A549 (cell line): ENCODE results near the gene ATP1A2. TPM values are rescaled to one million over a fixed set of nuclear protein-coding genes. Genes with fewer than 3 reads are reported as not detected.
"Not testable (repeated sequence)": the region's sequence is repeated elsewhere in the genome, so short reads cannot be mapped to it uniquely, and the experiment has no call there.

Experiments used
- ATAC-seq, 2 experiments: fragments of 200-7000 bp in 1 of 2; fragments of >200 bp in 1 of 2; cut with Nextera tagmentation in 1 of 2; cut with Tn5 transposase in 1 of 2; 3 replicates each; pipeline versions ENCODE4 v1.8.0 to v1.9.1; 2018 to 2020; ENCODE audit warnings: mild to moderate bottlenecking in 1 of 2, moderate library complexity in 1 of 2
- CTCF ChIA-PET: fragments of 300-600 bp; sonication (Branson Sonifier 250); formaldehyde crosslinking; extraction: SDS; loops from one replicate; lab custom pipeline; 2021; ENCODE audit warnings: antibody characterized with exemption, inconsistent platforms; lab: Yijun Ruan, JAX
- POLR2A ChIA-PET: fragments of 350-600 bp; formaldehyde crosslinking; extraction: SDS; loops from one replicate; lab custom pipeline; 2021; ENCODE audit warnings: antibody characterized with exemption, inconsistent platforms; lab: Yijun Ruan, JAX
- DNase-seq, 2 experiments: peaks; one replicate each; pipeline versions ENCODE4 v3.0.0 to v3.0.0-alpha.2; 2011 to 2016; ENCODE audit warnings: low read depth in 1 of 2, low spot score in 1 of 2
- FAIRE-seq: peaks from 2 replicates; lab custom pipeline; 2011; peaks lifted over from hg19 to GRCh38; lab: Jason Lieb, UNC
- H3K27ac ChIP-seq, 2 experiments: fragments of >200 bp; sonication (Bioruptor Twin); formaldehyde crosslinking; 3 replicates each; pipeline ENCODE4 v1.5.1; 2016 to 2017
- H3K4me1 ChIP-seq: fragments of >200 bp; sonication (Bioruptor Twin); formaldehyde crosslinking; 3 replicates; pipeline ENCODE4 v1.6.1; 2016
- H3K4me2 ChIP-seq: fragments of >200 bp; sonication (Bioruptor Twin); formaldehyde crosslinking; 3 replicates; pipeline ENCODE4 v1.6.1; 2016
- H3K4me3 ChIP-seq: fragments of >200 bp; sonication (Bioruptor Twin); formaldehyde crosslinking; 3 replicates; pipeline ENCODE4 v1.5.1; 2016
- H3K9me3 ChIP-seq: fragments of >200 bp; sonication (Bioruptor Twin); formaldehyde crosslinking; 3 replicates; pipeline ENCODE4 v1.6.1; 2016
- CBX8 ChIP-seq: fragments of 200-600 bp; sonication (generic); IDR thresholded peaks from 2 replicates; pipeline ENCODE4 v1.6.1; 2016
- CEBPB ChIP-seq, 2 experiments: fragments of >200 bp in 1 of 2; sonication (Bioruptor Twin) in 1 of 2; formaldehyde crosslinking in 1 of 2; IDR thresholded peaks; 2 replicates each; pipeline ENCODE4 v1.6.1; 2012 to 2016
- CHD2 ChIP-seq: fragments of 150-350 bp; IDR thresholded peaks from 2 replicates; pipeline ENCODE4 v1.6.1; 2014; ENCODE audit warnings: low read length; ENCODE audit not compliant: partially characterized antibody
- ELK1 ChIP-seq: fragments of 150-350 bp; IDR thresholded peaks from 2 replicates; pipeline ENCODE4 v1.6.1; 2014; ENCODE audit warnings: low read depth, mild to moderate bottlenecking, low read length
- ESRRA ChIP-seq: fragments of 150-350 bp; IDR thresholded peaks from 2 replicates; pipeline ENCODE4 v1.6.1; 2014; ENCODE audit warnings: mild to moderate bottlenecking, low read length, borderline replicate concordance
- FOSL2 ChIP-seq, 2 experiments: fragments of 450-650 bp in 1 of 2; fragments of >200 bp in 1 of 2; sonication (Bioruptor Twin) in 1 of 2; formaldehyde crosslinking; IDR thresholded peaks; 2 replicates each; pipeline versions ENCODE4 v1.5.0 to v1.6.1; 2016 to 2020; ENCODE audit warnings: mild to moderate bottlenecking in 1 of 2, moderate library complexity in 1 of 2
- FOXS1 ChIP-seq: fragments of 250-450 bp; sonication (Bioruptor Pico); IDR thresholded peaks from 2 replicates; pipeline ENCODE4 v1.5.0; 2020; ENCODE audit warnings: mild to moderate bottlenecking, moderate library complexity
- GATA3 ChIP-seq: IDR thresholded peaks from 2 replicates; pipeline ENCODE4 v1.6.1; 2012; ENCODE audit warnings: borderline replicate concordance
- HDAC2 ChIP-seq: fragments of 200-600 bp; sonication (generic); IDR thresholded peaks from 2 replicates; pipeline ENCODE4 v1.6.1; 2016
- HES2 ChIP-seq: fragments of >200 bp; sonication (Bioruptor Twin); formaldehyde crosslinking; IDR thresholded peaks from 2 replicates; pipeline ENCODE4 v1.6.1; 2016
- NFE2L2 ChIP-seq: fragments of 150-350 bp; conservative IDR thresholded peaks from 2 replicates; pipeline ENCODE4 v1.6.1; 2014; ENCODE audit warnings: low read length
- PBX3 ChIP-seq: IDR thresholded peaks from 2 replicates; pipeline ENCODE4 v1.6.1; 2012
- PHF8 ChIP-seq: fragments of 200-600 bp; sonication (generic); IDR thresholded peaks from 2 replicates; pipeline ENCODE4 v1.6.1; 2016; ENCODE audit warnings: low read depth, mild to moderate bottlenecking, antibody characterized with exemption, moderate library complexity, borderline replicate concordance
- POLR2A ChIP-seq: IDR thresholded peaks from 2 replicates; pipeline ENCODE4 v1.6.1; 2012; ENCODE audit warnings: mild to moderate bottlenecking, low read length
- POLR2AphosphoS2 ChIP-seq: conservative IDR thresholded peaks from 2 replicates; pipeline ENCODE4 v1.6.1; 2012; ENCODE audit warnings: low read length, improper control_type of control experiment, inconsistent platforms
- RCOR1 ChIP-seq: fragments of 150-350 bp; IDR thresholded peaks from 2 replicates; pipeline ENCODE4 v1.6.1; 2014; ENCODE audit warnings: antibody characterized with exemption, low read length, low read depth
- RNF2 ChIP-seq: fragments of 200-600 bp; sonication (generic); IDR thresholded peaks from 2 replicates; pipeline ENCODE4 v1.6.1; 2016; ENCODE audit warnings: low read depth, mild to moderate bottlenecking, antibody characterized with exemption, moderate library complexity, borderline replicate concordance
- SREBF2 ChIP-seq: fragments of 450-650 bp; IDR thresholded peaks from 2 replicates; pipeline ENCODE4 v1.6.1; 2014; ENCODE audit warnings: mild to moderate bottlenecking, moderate library complexity
- TFCP2L1 ChIP-seq: fragments of 250-450 bp; sonication (Bioruptor Pico); IDR thresholded peaks from 2 replicates; pipeline ENCODE4 v1.5.0; 2021; ENCODE audit warnings: mild to moderate bottlenecking
- TP53 ChIP-seq: fragments of 250-450 bp; sonication (Bioruptor Pico); IDR thresholded peaks from 2 replicates; pipeline ENCODE4 v1.5.0; 2021; ENCODE audit warnings: mild to moderate bottlenecking, moderate library complexity
- ZC3H11A ChIP-seq: fragments of 450-650 bp; IDR thresholded peaks from 2 replicates; pipeline ENCODE4 v1.6.1; 2014; ENCODE audit warnings: antibody characterized with exemption, mild to moderate bottlenecking
- ZFP36 ChIP-seq: fragments of 450-650 bp; IDR thresholded peaks from 2 replicates; pipeline ENCODE4 v1.6.1; 2014; ENCODE audit warnings: borderline replicate concordance; ENCODE audit not compliant: partially characterized antibody
- ZNF302 ChIP-seq: fragments of 250-450 bp; sonication (Bioruptor Pico); IDR thresholded peaks from 2 replicates; pipeline ENCODE4 v1.9.0; 2021; ENCODE audit warnings: inconsistent platforms, mild to moderate bottlenecking, moderate library complexity
- ZSCAN20 ChIP-seq: fragments of 250-450 bp; sonication (Bioruptor Pico); IDR thresholded peaks from 2 replicates; pipeline ENCODE4 v1.8.0; 2022; ENCODE audit warnings: mild to moderate bottlenecking, moderate library complexity
- WGBS: methylation state at CpG from one replicate; pipeline ENCODE4 v1.1.6; 2017; ENCODE audit errors: missing lambda C conversion rate; 5-methylcytosine and 5-hydroxymethylcytosine counted together
- polyA plus RNA-seq, 4 experiments: library from polyadenylated mRNA; depleted of rRNA in 3 of 4; stranded (reverse); fragments of >200 nt; fragmentation: RNase III in 1 of 4; extraction: RNeasy Plus Mini Kit Qiagen cat#74134 plus additional on column Dnase treatment in 1 of 4; gene quantifications; 2 replicates in 3 of 4; 3 replicates in 1 of 4; pipeline ENCODE4 v1.2.3, GENCODE V29; 2011 to 2017
- TF ChIP-seq, protein P1 (sequence below): fragments of 250-450 bp; sonication (Bioruptor Pico); IDR thresholded peaks from 2 replicates; pipeline ENCODE4 v1.5.0; 2020; ENCODE audit warnings: low read depth, mild to moderate bottlenecking, moderate library complexity
- TF ChIP-seq, protein P2 (sequence below): fragments of 450-650 bp; IDR thresholded peaks from 2 replicates; pipeline ENCODE4 v1.6.1; 2014; ENCODE audit warnings: antibody characterized with exemption
- TF ChIP-seq, protein P3 (sequence below): fragments of 250-450 bp; sonication (Bioruptor Pico); IDR thresholded peaks from 2 replicates; pipeline ENCODE4 v1.5.0; 2021; ENCODE audit warnings: mild to moderate bottlenecking, moderate library complexity, borderline replicate concordance
- TF ChIP-seq, protein P4 (sequence below): IDR thresholded peaks from 2 replicates; pipeline ENCODE4 v1.6.1; 2012; ENCODE audit warnings: low read depth, borderline replicate concordance
- TF ChIP-seq, protein P5 (sequence below): IDR thresholded peaks from 2 replicates; pipeline ENCODE4 v1.6.1; 2012

ATP1A2 gene
- polyA plus RNA-seq, 2 of the 4 experiments (the other 2 are of a cell fraction) = 0.09 TPM; not detected in 1

DNA sequence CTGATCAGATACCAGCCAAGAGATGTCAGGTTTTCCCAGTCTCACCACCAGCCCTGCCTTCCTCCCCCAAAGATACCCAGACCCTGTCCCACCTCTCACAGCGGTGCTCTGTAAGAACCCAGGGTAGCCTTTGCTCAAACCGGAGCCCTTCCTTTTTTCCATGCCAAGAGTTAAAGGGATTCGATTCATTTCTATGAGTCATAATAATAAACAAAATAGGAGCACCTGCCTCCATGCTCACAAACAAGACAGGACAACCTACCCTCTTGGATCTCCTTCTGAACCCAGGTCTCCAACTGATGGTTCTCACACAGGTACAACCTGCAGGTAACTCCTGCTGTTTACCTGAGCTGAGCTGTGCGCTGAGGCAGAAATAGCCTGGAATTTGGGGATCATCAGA lies 5.9 kb upstream of the ATP1A2 start:
- TF ChIP-seq HES2 (no peak), FOSL2 (IDR thresholded peaks at IDR 0.05) (no peak), FOSL2 (CRISPR knock-in tag; IDR thresholded peaks at IDR 0.05) (0 out of 2 replicates have a peak, but pooled peaks have one; percentile 31)
- Histone ChIP-seq H3K4me2 (peak overlapping the region; percentile 61), H3K9me3 (no peaks in the 10 kb centered on the region), H3K4me1 (peaks cover 20% of the 10 kb centered on the region), H3K27ac (peak overlapping the region; percentile 77 to 83), H3K4me3 (no peak overlapping the region)
- CTCF ChIA-PET = interaction anchor here (0.8 to 23.7 kb wide), 11 partner anchors 4 to 144 kb away, joined by 3 to 222 read pairs (median 6); partner anchors contain the start of genes ATP1A2 and PEA15
- POLR2A ChIA-PET = no interaction called here
- peak in 1 of 2 experiments; percentile 40 for DNase-seq
- no peak for FAIRE-seq
- WGBS = 41% methylated on average over 4 of the region's 4 CpGs
- peak in 1 of 2 experiments; percentile 10; a peak in 2 of 6 replicates for ATAC-seq

GRCh38 chr1:160111462-160111861 lies 4.1 kb upstream of the ATP1A2 start:
- POLR2A ChIA-PET = not testable (repeated sequence)

DNA sequence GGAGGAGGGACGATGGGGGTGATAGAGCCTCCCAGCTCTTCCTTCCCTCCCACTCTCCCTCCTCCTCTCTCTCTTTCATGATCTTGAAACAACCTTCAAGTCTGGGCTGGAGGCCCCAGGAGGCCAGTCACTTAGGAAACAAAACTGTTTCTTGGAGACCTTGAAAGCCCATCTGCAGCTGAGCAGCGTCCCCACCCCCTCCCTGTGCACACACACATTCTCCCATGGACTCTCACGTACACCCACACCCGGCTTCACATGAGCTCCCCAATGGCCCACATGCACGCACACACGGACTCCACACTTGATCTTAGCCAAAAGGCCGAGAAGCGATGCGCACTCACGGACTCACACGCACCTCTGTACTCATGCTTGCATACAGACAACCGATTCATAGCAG lies 3.2 kb upstream of the ATP1A2 start:
- ChIA-PET CTCF (interaction anchor here (0.9 to 23.7 kb wide), 6 partner anchors 7 to 140 kb away, joined by 3 to 222 read pairs (median 4); no protein-coding TSS in a partner anchor), POLR2A (no interaction called here)

More at GRCh38 chr1:160111462-160111861, 4.1 kb upstream of the ATP1A2 start:
- not testable (repeated sequence) for H3K27ac ChIP-seq, H3K9me3 ChIP-seq, FAIRE-seq, H3K4me3 ChIP-seq, H3K4me2 ChIP-seq, ATAC-seq, DNase-seq
- WGBS = 88% methylated on average over 10 of the region's 10 CpGs
- H3K4me1 ChIP-seq = peaks cover 20% of the 10 kb centered on the region
- CTCF ChIA-PET = interaction anchor here (1.2 to 23.7 kb wide), 6 partner anchors 6 to 265 kb away, joined by 3 to 222 read pairs (median 104); partner anchors contain the start of gene ATP1A2
- TF ChIP-seq ZC3H11A = peak; percentile 83

DNA sequence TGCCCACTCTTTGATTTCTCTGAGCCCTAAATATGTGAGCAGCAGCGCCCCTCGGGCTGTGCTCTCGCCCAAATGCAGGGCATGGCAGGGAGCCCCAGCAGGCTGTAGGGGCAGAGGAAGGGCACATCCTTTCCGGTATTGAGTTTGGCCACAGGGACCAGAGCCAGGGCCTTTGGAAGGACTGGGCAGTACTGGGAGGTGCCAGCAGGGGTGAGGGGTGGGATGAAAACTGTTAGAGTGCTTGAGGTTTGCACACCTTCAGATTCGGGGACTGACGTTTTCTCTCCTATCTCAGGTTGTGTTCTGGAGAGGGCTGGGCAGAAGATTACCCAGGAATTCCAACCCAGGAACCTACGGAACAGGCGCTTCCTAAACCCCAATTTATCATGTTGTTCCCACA lies 2.2 kb upstream of the ATP1A2 start:
- FAIRE-seq (no peak), ATAC-seq (peak; percentile 45 to 56; a peak in 3 of 6 replicates)
- CTCF ChIA-PET = interaction anchor here (0.6 to 23.7 kb wide), 3 partner anchors 8 to 40 kb away, joined by 3 to 222 read pairs (median 7); no protein-coding TSS in a partner anchor
- TF ChIP-seq PBX3 = no peak
- TF ChIP-seq, protein P1, sequence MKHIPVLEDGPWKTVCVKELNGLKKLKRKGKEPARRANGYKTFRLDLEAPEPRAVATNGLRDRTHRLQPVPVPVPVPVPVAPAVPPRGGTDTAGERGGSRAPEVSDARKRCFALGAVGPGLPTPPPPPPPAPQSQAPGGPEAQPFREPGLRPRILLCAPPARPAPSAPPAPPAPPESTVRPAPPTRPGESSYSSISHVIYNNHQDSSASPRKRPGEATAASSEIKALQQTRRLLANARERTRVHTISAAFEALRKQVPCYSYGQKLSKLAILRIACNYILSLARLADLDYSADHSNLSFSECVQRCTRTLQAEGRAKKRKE = no peak
- TF ChIP-seq, protein P2, sequence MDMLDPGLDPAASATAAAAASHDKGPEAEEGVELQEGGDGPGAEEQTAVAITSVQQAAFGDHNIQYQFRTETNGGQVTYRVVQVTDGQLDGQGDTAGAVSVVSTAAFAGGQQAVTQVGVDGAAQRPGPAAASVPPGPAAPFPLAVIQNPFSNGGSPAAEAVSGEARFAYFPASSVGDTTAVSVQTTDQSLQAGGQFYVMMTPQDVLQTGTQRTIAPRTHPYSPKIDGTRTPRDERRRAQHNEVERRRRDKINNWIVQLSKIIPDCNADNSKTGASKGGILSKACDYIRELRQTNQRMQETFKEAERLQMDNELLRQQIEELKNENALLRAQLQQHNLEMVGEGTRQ = no peak
- no peak for TF ChIP-seq POLR2AphosphoS2
- no peak for TF ChIP-seq HDAC2
- TF ChIP-seq, protein P3, sequence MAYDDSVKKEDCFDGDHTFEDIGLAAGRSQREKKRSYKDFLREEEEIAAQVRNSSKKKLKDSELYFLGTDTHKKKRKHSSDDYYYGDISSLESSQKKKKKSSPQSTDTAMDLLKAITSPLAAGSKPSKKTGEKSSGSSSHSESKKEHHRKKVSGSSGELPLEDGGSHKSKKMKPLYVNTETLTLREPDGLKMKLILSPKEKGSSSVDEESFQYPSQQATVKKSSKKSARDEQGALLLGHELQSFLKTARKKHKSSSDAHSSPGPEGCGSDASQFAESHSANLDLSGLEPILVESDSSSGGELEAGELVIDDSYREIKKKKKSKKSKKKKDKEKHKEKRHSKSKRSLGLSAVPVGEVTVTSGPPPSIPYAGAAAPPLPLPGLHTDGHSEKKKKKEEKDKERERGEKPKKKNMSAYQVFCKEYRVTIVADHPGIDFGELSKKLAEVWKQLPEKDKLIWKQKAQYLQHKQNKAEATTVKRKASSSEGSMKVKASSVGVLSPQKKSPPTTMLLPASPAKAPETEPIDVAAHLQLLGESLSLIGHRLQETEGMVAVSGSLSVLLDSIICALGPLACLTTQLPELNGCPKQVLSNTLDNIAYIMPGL (CRISPR knock-in tag) = no peak
- no peak for TF ChIP-seq ZSCAN20

More for the DNA sequence above, 3.2 kb upstream of the ATP1A2 start:
- Histone ChIP-seq H3K9me3 (no peaks in the 10 kb centered on the region), H3K4me1 (peaks cover 28% of the 10 kb centered on the region), H3K4me3 (no peak overlapping the region)
- 88% methylated on average over 12 of the region's 12 CpGs for WGBS
- TF ChIP-seq PHF8 (no peak), ELK1 (no peak), ZNF302 (CRISPR knock-in tag) (no peak), FOSL2 (IDR thresholded peaks at IDR 0.05) (no peak), FOSL2 (CRISPR knock-in tag; IDR thresholded peaks at IDR 0.05) (no peak), POLR2A (no peak), TFCP2L1 (CRISPR knock-in tag) (no peak), SREBF2 (no peak), ZFP36 (no peak), ESRRA (no peak), NFE2L2 (no peak), CBX8 (no peak), RNF2 (no peak), GATA3 (no peak), FOXS1 (CRISPR knock-in tag) (no peak), TP53 (CRISPR knock-in tag) (no peak), CEBPB (IDR thresholded peaks at IDR 0.05) (no peak), RCOR1 (no peak), CHD2 (no peak)
- TF ChIP-seq, protein P4, sequence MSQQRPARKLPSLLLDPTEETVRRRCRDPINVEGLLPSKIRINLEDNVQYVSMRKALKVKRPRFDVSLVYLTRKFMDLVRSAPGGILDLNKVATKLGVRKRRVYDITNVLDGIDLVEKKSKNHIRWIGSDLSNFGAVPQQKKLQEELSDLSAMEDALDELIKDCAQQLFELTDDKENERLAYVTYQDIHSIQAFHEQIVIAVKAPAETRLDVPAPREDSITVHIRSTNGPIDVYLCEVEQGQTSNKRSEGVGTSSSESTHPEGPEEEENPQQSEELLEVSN = no peak
- TF ChIP-seq, protein P5, sequence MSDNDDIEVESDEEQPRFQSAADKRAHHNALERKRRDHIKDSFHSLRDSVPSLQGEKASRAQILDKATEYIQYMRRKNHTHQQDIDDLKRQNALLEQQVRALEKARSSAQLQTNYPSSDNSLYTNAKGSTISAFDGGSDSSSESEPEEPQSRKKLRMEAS = no peak
- TF ChIP-seq, all 56 proteins: peak for 0
- Histone ChIP-seq H3K4me2 (no peak overlapping the region), H3K27ac (peak overlapping the region in 1 of 2 experiments; percentile 46; a peak in 3 of 6 replicates)
- ATAC-seq = no peak
- no peak for DNase-seq
- peak; percentile 99 for FAIRE-seq

More for the DNA sequence above, 2.2 kb upstream of the ATP1A2 start:
- Histone ChIP-seq H3K4me3 (no peak overlapping the region), H3K4me1 (peaks cover 38% of the 10 kb centered on the region), H3K27ac (peak overlapping the region in 1 of 2 experiments; percentile 78; a peak in 4 of 6 replicates), H3K9me3 (no peaks in the 10 kb centered on the region), H3K4me2 (no peak overlapping the region)
- POLR2A ChIA-PET = no interaction called here
- WGBS = 79% methylated on average over 7 of the region's 8 CpGs
- DNase-seq = no peak
